ENCODE measurements around the gene LRRC43.

GRCh38 chr12:122171399-122171798, 11.5 kb upstream of the LRRC43 start:
- no peak for TF ChIP-seq CTCF (conservative IDR thresholded peaks at IDR 0.05; ENCODE audit: low read depth, low read length)
- no peak for TF ChIP-seq EZH2 (IDR thresholded peaks at IDR 0.05; ENCODE audit: low read length, unreplicated experiment)
- no peak for TF ChIP-seq EZH2phosphoT487 (IDR thresholded peaks at IDR 0.05; ENCODE audit: borderline replicate concordance, low read length)
